KMS-11 (cell line): ENCODE data around the gene PGLYRP2.

ENCODE experiments used
- H2AFZ ChIP-seq: fragments of 200-600 bp; sonication (generic); 2 replicates; pipeline ENCODE4 v1.6.1; 2016; ENCODE audit warnings: antibody characterized with exemption, mixed run types, low read depth
- H3K27ac ChIP-seq: fragments of 200-600 bp; sonication (generic); 2 replicates; pipeline ENCODE4 v1.6.1; 2016; ENCODE audit warnings: mild to moderate bottlenecking, mixed run types
- H3K27me3 ChIP-seq: fragments of 200-600 bp; sonication (generic); 2 replicates; pipeline ENCODE4 v1.6.1; 2017; ENCODE audit warnings: mild to moderate bottlenecking, low read depth, mixed run types, moderate library complexity; ENCODE audit not compliant: insufficient read depth
- H3K36me3 ChIP-seq: fragments of 200-600 bp; sonication (generic); 2 replicates; pipeline ENCODE4 v1.6.1; 2017; ENCODE audit warnings: mild to moderate bottlenecking, mixed run types; ENCODE audit not compliant: insufficient read depth
- H3K4me1 ChIP-seq: fragments of 200-600 bp; sonication (generic); 2 replicates; pipeline ENCODE4 v1.6.1; 2016; ENCODE audit warnings: mild to moderate bottlenecking, low read depth, mixed run types; ENCODE audit not compliant: poor library complexity, severe bottlenecking
- H3K4me2 ChIP-seq: fragments of 200-600 bp; sonication (generic); 2 replicates; pipeline ENCODE4 v1.7.0; 2016; ENCODE audit warnings: mild to moderate bottlenecking, mixed run types
- H3K4me3 ChIP-seq: fragments of 200-600 bp; sonication (generic); IDR thresholded peaks from 2 replicates; pipeline ENCODE4 v1.6.1; 2017; ENCODE audit warnings: low read depth, low read length, mixed read lengths; ENCODE audit not compliant: insufficient read depth
- H3K79me2 ChIP-seq: fragments of 200-600 bp; sonication (generic); 2 replicates; pipeline ENCODE4 v1.6.1; 2016; ENCODE audit warnings: low read depth, mixed run types; ENCODE audit not compliant: insufficient read depth
- H3K9ac ChIP-seq: fragments of 200-600 bp; sonication (generic); 2 replicates; pipeline ENCODE4 v1.6.1; 2016; ENCODE audit warnings: mild to moderate bottlenecking, mixed run types
- H4K20me1 ChIP-seq: fragments of 200-600 bp; sonication (generic); 2 replicates; pipeline ENCODE4 v1.6.1; 2016; ENCODE audit warnings: mild to moderate bottlenecking, mixed run types; ENCODE audit not compliant: insufficient read depth
- CTCF ChIP-seq: fragments of 200-600 bp; sonication (generic); conservative IDR thresholded peaks from 2 replicates; pipeline ENCODE4 v1.6.1; 2017; ENCODE audit warnings: low read depth, mild to moderate bottlenecking, antibody characterized with exemption, low read length, moderate library complexity, mixed read lengths

PGLYRP2 gene

GRCh38 chr19:15479391-15480345, at the start of gene PGLYRP2:
PGLYRP2 (minus strand) TSS chr19:15479501; CDS start chr19:15479371, 130 bp downstream.
- H4K20me1 ChIP-seq = no peaks in the 10 kb centered on the region
- TF ChIP-seq CTCF = no peak
- H3K4me1 ChIP-seq = no peaks in the 10 kb centered on the region
- no peaks in the 10 kb centered on the region for H3K36me3 ChIP-seq
- H3K27ac ChIP-seq = no peak within 1 kb of the TSS
- H3K4me3 ChIP-seq = no peak within 1 kb of the TSS
- no peak within 1 kb of the TSS for H3K9ac ChIP-seq
- H3K27me3 ChIP-seq = no peaks in the 10 kb centered on the region
- H3K4me2 ChIP-seq = no peak within 1 kb of the TSS
- no peaks in the 10 kb centered on the region for H3K79me2 ChIP-seq
- H2AFZ ChIP-seq = no peak within 1 kb of the TSS

GRCh38 chr19:15527705-15528104, 48.4 kb upstream of the PGLYRP2 start:
- H4K20me1 ChIP-seq = no peaks in the 10 kb centered on the region
- no peak overlapping the region for H3K9ac ChIP-seq
- H3K27ac ChIP-seq = no peak overlapping the region
- H2AFZ ChIP-seq = no peak overlapping the region
- no peaks in the 10 kb centered on the region for H3K36me3 ChIP-seq
- no peak overlapping the region for H3K4me2 ChIP-seq
- no peaks in the 10 kb centered on the region for H3K79me2 ChIP-seq
- peaks cover 8% of the 10 kb centered on the region; the same call in 1 of the 2 replicates for H3K27me3 ChIP-seq
- TF ChIP-seq CTCF = no peak
- no peaks in the 10 kb centered on the region for H3K4me1 ChIP-seq
- H3K4me3 ChIP-seq = no peak overlapping the region

- no peaks in the 10 kb centered on the region for H4K20me1 ChIP-seq
- H3K36me3 ChIP-seq = no peaks in the 10 kb centered on the region
- no peak for TF ChIP-seq CTCF
- H3K27ac ChIP-seq = no peak overlapping the region
- H3K4me1 ChIP-seq = no peaks in the 10 kb centered on the region
- H3K4me3 ChIP-seq = no peak overlapping the region
- no peak overlapping the region for H3K4me2 ChIP-seq
- no peaks in the 10 kb centered on the region for H3K79me2 ChIP-seq
- H3K27me3 ChIP-seq = peaks cover 9% of the 10 kb centered on the region; the same call in 1 of the 2 replicates
- no peak overlapping the region for H2AFZ ChIP-seq
- H3K9ac ChIP-seq = no peak overlapping the region
Measured at GRCh38 chr19:15526408-15526807, 47.1 kb upstream of the PGLYRP2 start.

GRCh38 chr19:15525291-15525690, 46.0 kb upstream of the PGLYRP2 start:
- Histone ChIP-seq H3K27ac (no peak overlapping the region), H3K36me3 (no peaks in the 10 kb centered on the region), H3K79me2 (no peaks in the 10 kb centered on the region), H3K4me1 (no peaks in the 10 kb centered on the region), H2AFZ (no peak overlapping the region), H3K4me2 (no peak overlapping the region), H4K20me1 (no peaks in the 10 kb centered on the region), H3K4me3 (no peak overlapping the region), H3K27me3 (peaks cover 9% of the 10 kb centered on the region; the same call in 1 of the 2 replicates), H3K9ac (no peak overlapping the region)
- TF ChIP-seq CTCF = no peak
